HG02798 (cell line): ENCODE results near the gene CCM2.

Source experiments
- ATAC-seq: cut with Tn5 transposase; IDR thresholded peaks from one replicate; pipeline ENCODE4 v1.9.1; 2021; ENCODE audit warnings: mild to moderate bottlenecking; ENCODE audit not compliant: unreplicated experiment, poor library complexity

CCM2 gene

DNA sequence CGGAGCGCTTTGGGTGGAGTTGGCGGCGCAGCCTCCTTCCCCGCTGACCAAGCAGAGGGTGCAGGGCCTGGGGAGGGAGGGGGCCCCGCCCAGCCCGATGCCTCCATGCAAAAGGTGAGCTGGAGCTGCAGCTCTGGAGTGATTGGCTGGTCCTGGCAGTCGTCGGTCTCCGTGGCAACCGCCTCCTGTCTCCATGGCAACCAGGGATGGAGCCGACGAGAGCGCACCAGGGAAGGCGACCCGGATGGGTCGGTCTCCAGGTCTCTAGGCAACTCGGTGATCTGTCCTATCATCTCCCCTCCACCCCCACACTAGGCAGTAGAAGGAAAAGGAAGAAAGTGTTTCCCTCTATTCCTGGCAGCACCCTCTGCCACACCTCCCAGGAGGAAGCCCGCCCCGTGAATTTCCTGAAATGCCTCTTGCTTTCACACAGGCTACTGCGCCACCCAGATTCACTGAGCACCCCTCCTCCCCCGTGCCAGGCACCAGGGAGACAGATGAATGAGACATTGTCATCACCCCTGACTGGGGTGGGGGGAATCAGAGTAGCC lies 89.4 kb downstream of the CCM2 start:
- no peak for ATAC-seq

DNA sequence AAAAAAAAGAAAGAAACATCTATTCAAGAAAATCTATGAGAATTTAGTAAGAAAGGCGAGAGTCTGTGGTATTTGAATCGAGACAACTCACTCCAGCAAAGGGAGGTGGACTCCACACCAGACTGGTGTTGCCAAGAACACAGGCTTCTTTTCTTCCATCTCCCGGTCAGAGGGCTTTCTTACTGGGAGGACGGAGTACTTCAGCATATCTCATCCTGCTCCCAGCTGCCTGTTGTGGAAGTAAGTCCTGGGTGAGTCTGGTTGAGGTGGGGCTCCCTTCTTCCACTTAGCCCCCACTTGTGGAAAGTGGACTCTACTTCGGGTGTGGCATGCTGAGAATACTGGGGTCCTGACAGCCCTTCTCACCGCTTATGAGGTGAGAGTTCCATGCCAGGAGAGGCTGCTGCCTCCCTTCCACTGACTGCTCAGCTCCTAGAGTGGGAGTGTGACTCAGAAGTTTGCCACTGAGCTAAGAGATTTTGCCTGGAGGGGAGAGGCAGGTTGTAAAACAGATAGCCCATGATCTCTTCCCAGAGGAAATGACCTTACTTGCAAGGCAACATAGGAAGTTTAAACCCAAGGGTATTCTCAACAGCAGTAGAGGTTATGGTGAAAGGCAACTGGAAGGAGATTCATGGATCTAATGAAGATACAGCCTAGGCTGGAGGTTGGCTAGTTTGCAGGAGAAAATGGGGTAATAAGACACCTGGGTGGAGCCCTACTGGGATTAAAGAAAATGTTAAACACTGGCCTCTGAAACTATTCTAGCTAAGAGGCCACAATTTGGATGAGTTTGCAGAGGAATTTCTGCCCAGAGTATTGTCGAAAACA lies 92.3 kb downstream of the CCM2 start:
- no peak for ATAC-seq

- no peak for ATAC-seq
These were observed 92.9 kb downstream of the CCM2 start for GRCh38 chr7:45092931-45093235.

DNA sequence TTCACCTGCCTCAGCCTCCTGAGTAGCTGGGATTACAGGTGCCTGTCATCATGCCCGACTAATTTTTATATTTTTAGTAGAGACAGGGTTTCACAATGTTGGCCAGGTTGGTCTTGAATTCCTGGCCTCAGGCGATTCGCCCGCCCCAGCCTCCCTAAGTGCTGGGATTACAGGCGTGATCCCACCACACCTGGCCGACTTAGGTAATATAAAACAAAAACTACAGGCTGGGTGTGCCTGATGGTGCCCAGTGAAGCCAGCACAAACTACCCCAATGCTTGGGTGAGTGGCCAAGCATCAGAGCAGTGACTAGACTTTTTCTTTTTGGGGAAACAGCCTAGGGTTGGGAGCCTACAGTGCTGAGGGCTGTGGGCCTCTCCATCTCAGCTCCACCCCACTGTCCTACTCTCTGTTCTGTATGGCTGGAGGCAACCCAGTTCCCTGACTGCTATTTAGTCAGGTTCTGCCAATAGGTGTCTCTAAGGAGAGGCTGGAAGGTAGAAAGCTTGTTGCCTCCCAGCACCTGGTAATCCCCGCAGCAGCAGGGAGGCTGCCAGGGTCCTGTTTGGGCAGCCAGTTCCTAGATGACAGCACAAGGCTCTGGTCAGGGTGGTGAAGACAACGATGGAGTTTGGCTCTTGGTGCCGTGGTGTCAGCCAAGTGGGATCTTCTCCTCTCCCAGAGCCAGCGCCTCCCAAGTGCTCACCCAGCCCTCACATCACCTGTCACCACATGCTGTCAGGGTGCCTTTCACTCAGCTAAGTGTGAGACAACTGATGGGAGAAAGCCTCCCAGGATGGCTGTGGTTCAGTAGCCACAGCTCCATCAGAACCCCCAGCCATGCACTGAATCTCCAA lies 99.2 kb downstream of the CCM2 start:
- ATAC-seq, result no peak

DNA sequence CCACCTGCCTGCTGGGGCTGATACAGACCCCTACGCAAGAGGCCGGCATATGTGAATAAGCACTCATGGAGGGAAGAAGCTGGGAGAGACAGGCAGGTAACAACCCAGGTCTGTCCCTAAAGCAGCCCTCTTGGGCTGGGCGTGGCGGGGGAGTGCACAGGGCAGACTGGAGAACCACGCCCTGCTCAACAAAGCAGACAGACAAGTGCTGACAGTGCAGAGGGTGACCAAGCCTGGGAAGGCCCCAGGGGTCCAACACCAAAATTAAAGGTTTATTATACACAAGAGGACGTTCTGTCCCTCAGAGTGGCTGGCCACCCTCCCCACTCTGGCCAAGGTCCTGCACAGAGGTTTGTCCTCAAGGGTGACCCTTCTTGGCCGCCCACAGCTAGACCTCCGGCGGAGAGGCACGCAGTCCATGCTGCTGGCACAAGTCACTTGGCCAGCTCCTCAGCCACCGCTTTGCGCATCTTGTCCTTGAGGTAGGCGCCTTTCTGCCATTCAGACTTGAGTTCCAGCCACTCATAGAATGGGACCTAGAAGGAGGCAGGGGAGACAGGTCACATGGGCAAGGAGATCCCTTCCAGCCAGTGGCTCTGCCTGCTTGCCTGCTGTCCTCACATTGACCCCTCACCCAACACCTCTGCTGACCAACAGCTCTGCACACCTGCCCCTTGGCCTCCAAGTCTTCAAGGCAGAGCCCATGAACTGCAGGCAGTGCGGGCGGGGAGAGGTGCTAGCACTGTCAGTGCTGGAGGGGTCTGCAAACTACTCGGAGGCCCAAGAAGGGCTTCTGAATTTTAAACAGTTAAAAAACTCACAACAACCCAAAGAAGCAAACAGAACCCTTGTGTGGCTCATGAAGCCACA lies 100.1 kb downstream of the CCM2 start:
- no peak for ATAC-seq

- ATAC-seq, result no peak
These were observed 100.9 kb downstream of the CCM2 start for GRCh38 chr7:45100761-45101480.

DNA sequence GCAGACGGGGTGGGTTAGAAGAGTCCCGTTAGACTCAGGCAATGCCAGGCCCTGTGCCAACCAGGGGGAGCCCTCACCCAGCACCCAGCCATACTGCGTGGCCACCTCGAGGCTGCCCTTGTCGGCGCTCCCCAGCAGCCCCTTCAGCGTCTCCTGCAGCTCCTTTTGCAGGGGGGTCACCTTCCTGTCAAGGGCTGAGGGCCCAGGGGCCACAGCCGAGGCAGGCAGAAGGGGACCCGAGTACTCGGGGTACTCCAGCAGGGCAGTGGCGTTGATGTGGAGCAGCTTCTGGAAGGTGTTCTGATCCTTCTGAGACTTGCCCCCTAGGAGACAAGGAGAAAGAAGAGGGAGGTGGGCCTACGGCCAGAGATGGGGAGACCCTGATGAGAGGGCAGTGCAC lies 101.7 kb downstream of the CCM2 start:
- no peak for ATAC-seq

DNA sequence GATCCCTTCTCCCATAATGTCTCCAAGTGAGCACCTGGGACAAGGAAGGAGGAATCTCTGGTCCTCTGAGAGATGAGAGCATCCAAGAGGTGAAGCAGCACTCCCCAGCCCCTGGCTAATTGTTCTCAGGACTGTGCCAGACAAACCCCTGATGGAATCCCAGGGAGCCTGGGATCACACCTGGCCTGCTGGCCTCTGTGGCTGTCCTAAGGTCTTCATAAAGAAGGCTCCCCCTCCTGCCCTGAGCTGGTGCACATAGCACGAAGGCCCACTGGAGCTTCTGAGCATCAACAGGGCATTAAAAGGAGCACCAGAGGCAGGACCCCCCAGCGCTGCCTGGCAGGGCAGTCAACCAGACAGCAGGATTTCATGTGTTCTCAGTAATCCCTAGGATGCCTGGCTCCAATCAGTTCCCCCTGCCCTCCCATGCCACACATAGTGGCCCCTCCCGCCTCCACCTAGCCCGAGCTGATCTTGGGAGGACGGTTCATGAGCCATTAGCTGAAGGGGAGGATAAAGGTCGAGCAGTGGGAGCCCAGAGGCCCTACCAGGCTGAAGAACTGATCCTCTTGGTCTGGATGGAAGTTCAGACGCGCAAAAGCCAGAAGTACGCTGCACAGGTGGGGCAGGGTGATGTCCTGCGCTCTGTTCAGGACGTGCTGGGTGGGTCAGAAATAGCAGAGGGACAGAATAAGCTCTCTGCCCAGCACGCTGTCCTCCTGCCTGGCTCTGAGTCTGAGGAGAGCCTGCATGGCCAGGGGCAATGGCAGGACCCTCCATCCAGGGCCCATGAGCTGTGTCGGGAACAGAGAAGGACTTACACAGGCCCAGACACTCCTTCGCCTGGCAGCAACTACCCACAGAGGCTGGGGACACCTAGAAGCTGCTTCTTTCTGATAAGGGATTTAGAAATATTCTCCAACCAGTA lies 103.0 kb downstream of the CCM2 start:
- no peak for ATAC-seq

- no peak for ATAC-seq
These were observed 104.2 kb downstream of the CCM2 start for GRCh38 chr7:45103958-45104843.

- ATAC-seq, result no peak
These were observed 105.0 kb downstream of the CCM2 start for GRCh38 chr7:45104844-45105587.

DNA sequence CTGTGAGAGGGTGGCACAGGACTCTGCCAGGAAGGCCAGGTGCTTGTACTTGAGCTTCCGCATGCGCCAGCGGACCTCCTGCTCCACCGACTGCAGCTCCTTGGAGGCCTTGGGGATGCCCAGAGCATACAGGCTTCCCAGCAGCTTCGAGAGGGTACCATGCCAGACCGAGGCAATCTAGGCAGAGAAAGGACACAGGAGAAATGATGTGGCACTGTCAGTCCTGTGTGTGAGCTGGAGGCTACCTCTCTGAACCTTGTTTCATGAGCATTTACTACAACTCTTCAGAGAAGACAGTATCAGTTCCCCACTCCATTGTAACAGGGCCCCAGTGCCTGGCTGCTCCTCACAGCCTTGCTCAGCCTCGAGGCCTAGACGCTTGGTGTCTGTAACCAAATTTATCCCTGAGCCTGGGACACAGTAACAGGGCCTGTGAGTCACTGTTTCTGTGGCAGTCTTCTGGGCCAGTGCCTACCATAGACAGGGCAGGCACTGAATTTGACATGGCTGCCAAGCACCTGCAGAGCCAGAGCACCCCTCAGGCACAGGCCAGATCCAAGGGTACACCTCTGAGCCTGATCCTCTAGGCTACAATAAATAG lies 105.7 kb downstream of the CCM2 start:
- no peak for ATAC-seq

DNA sequence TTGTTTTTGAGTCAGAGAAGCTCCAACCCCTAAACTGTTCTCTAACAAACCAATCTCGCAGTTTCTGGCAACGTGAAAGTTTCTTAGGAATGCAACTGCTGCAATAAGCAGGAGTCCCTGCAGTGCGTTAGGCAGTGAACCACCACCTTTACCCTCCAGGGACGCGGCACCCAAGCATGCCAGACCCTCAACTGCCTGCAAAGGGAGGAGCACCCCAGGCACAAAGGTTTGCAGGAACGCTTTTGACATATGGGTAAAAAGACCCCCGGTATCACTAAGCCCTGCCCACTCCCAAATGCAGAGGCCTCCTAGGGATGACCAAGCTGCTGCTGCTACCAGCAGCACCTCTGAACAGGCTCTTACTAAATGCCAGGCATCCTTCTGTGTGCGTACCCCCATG lies 106.8 kb downstream of the CCM2 start:
- no peak for ATAC-seq

GRCh38 chr7:45107356-45107755 lies 107.4 kb downstream of the CCM2 start:
- no peak for ATAC-seq

- ATAC-seq, result no peak
These were observed 108.9 kb downstream of the CCM2 start for GRCh38 chr7:45108863-45109262.

- ATAC-seq, result peak; percentile 97
These were observed 111.6 kb downstream of the CCM2 start, which contains the start of gene TBRG4 for GRCh38 chr7:45111298-45112223. TSS of gene TBRG4 (minus strand) at chr7:45111697. CDS start at chr7:45109237, 2,460 bp downstream.

- no peak for ATAC-seq
These were observed 112.6 kb downstream of the CCM2 start for GRCh38 chr7:45112648-45113047.
